ENCODE measurements around the gene ARMH4.

Gene ARMH4, protein sequence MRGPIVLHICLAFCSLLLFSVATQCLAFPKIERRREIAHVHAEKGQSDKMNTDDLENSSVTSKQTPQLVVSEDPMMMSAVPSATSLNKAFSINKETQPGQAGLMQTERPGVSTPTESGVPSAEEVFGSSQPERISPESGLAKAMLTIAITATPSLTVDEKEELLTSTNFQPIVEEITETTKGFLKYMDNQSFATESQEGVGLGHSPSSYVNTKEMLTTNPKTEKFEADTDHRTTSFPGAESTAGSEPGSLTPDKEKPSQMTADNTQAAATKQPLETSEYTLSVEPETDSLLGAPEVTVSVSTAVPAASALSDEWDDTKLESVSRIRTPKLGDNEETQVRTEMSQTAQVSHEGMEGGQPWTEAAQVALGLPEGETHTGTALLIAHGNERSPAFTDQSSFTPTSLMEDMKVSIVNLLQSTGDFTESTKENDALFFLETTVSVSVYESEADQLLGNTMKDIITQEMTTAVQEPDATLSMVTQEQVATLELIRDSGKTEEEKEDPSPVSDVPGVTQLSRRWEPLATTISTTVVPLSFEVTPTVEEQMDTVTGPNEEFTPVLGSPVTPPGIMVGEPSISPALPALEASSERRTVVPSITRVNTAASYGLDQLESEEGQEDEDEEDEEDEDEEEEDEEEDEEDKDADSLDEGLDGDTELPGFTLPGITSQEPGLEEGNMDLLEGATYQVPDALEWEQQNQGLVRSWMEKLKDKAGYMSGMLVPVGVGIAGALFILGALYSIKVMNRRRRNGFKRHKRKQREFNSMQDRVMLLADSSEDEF

DNA sequence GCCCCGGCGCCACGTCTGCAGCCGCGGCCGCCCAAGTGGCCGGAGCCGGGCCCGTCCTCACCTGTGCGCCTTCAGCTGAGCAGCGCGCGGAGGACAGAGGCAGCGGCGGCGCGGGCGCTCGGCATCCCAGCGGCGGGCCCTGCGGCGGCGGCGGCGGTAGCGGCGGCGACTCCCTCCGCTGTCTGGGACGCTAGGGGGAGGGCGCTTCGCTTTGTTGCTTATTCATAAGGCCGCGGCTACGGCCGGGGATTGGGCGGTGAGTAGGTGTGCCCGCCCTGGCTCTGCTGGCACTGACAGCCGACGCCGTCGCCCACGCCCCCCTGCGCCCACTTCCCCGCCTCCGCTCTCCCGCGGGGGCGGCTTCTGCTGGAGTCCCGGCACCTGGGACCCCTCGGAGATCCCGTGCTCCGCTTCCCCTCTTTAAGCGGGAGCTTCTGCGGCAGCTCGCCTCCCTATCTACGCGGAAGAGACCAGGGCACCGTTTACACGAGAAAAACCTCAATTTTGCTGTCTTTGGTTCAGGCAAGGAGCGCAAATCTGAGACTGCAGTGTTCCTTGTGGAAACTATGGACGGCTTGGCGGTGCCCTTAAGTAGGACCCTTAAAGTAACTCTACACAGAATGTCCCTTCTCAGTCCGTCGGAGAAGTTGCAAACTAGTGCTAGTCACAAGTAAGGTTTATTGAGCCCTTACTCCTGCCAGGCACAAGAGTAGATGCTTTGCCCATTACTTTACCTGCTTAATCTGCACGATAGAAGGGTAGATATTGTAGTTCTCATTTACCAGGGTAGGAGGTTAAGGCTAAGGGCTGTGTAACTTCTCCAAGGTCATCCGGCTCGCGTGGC, at the start of gene ARMH4:
ARMH4 (minus strand) TSS at position 200 of the 844 bp plus-strand sequence. CDS start 12,855 bp downstream, outside the sequence.
- DNase-seq (ENCODE audit: low read depth in 2 of 2), result peak; percentile 16 to 23

DNA sequence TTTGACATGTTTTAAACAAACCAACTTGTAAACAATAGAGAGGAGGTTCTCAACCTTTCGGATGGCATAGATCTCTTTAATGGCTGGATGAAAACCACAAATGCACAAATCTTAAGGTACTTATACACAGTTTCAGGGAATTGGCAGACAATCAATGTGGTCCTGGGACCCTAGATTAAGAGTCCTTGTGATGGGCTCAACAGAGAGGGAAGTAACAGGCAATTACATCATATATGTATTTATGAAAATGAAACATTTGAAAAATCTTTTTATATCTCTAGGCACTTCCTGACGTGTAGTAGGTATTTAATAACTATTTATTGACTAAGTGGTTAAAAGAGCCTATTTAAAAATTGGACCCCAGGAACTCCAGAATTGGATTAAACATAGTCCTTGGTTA, 48.8 kb upstream of the ARMH4 start:
- no peak for DNase-seq (ENCODE audit: low read depth in 2 of 2)

DNA sequence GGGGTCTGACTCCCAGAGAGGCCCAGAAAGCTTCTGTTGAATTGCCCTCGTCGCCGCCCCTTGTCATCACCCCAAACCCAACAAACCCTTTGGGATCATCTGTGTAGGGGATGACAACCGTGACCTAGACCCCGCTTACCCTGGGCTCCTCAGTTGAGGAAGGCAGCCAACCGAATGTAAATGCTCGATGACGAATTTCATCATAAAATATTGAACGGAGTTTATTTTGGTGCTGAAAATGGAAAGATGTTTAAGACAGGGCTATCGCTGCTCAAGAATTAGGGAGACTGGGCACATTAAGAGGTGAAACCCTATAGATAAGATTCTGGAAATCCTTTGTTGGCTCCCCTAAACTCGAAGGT, 48.4 kb upstream of the ARMH4 start:
- DNase-seq (ENCODE audit: low read depth in 2 of 2), result no peak

DNA sequence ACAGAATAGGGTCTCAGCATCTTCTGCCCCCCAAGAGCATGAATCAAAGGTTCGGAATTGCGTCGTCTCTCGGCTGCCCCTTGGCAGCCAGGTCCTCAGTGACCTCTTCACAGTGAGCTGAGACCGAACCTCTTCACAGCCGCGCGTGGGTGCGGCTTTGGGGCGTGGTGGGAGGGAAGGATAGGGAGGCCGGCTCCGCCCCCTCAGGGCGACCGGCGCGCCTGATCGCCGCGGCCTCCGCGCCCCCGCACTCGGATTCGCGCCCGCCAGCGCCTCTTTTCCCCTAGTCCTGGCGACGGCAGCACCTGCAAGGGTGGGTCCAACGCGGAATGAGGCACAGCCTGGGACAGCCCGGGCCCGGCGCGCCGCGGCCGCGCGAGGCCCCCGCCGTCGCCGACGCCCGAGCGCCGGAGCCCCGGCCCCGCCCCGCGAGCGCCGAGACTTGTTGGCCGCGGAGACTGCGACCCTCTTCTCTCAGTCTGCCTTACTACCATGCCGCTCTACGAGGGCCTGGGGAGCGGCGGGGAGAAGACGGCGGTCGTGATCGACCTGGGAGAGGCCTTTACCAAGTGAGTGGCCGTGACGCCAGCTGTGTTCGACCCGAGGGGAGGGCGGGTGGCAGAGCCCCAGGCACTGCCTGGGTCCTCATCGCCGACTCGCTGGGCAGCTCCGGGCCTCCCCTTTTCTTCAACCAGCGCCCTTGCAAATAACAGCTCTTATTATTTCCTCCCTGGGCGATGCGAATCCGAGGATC, 47.9 kb upstream of the ARMH4 start, which contains the start of gene ACTR10:
ACTR10 (plus strand) TSS at position 424 of the 754 bp plus-strand sequence; CDS start at position 493, 69 bp downstream.
- DNase-seq (ENCODE audit: low read depth in 2 of 2), result peak; percentile 75 to 76

DNA sequence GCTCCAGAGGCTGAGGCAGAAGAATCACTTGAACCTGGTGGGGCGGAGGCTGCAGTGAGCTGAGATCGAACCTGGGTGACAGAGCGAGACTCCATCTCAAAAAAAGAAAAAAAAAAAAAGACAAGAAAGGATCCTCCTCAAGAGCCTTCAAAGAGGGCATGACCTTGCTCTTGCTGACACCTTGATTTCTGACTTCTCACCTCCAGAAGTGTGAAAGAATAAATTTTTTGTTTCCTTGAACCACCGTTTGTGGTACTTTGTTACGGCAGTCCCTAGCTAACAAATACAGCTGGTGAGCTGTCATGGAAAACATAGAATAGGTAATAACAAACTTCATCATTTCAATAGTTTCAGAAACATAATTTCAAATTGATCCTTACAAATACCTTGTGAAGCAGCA, 46.1 kb upstream of the ARMH4 start:
- DNase-seq (ENCODE audit: low read depth in 2 of 2), result no peak

DNA sequence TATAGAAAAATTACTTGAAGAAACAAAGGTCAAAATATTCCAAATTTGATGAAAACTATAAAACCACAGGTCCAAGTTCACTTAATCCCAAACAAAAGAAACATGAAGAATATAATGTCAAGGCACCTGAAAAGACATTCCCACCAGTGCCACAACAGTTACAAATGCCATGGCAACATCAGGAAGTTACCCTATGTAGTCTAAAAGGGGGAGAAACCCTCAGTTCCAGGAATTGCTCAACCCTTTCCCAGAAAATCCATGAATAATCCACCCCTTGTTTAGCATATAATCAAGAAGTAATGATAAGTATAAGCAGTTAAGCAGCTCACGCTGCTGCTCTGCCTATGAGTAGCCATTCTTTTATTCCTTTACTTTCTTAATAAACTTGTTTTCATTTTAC, 44.2 kb upstream of the ARMH4 start:
- DNase-seq (ENCODE audit: low read depth in 2 of 2), result no peak

DNA sequence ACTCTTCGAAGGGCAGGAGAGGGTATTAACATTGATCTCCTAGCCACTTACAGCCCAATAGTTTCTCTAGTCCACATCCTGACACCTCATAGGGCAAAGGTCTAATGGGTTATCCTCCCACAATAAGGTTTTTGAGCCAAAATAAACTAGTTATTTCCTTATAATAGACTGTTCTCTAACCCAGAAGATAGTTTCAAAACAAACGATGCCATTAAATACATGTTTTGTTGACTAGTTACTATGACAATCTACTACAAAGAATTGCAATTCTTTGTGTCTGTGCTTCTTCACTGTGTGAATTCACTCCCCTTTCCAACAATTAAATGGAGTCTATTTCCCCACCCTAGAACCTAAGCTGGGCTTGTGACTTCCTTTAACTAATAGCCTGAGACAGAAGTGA, 41.5 kb upstream of the ARMH4 start:
- no peak for DNase-seq (ENCODE audit: low read depth in 2 of 2)

DNA sequence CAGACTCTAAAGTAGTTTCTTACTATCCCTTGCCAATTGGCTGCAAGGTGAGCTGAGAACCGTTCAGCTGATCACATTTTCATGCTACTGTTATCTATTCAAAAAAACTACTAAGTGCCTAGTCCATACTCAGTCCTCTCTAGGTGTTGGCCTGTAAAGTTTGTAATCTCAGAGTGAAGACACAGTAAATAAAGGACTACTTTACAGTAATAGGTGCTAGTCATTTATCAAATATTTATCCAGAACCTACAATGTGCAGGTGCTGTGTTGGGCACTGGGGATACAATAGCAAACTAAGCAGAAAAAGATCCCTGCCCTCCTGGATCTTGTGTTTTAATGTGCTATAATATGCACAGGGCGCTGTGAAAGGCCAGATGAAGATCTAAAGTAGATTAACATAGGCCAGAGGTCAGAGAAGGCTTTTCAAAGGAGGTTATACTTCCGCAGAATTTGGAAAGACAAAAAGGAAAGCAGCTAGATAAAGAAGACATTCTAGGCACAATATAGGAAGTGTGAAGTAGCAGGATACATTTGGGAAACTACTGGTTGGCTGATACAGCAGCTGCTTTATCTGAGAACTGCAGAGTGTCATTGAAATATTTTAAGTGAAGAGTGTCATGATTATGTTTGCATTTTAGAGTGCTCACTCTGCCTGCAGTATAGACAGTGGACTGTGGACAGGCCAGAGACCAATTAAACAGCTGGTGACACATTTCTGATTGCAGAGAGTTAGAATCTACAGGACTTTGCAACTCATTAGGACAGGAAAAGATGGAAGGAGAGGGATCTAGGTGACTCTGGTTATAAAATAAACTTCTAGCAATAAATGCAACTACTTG, 40.0 kb upstream of the ARMH4 start:
- DNase-seq (ENCODE audit: low read depth in 2 of 2), result no peak

DNA sequence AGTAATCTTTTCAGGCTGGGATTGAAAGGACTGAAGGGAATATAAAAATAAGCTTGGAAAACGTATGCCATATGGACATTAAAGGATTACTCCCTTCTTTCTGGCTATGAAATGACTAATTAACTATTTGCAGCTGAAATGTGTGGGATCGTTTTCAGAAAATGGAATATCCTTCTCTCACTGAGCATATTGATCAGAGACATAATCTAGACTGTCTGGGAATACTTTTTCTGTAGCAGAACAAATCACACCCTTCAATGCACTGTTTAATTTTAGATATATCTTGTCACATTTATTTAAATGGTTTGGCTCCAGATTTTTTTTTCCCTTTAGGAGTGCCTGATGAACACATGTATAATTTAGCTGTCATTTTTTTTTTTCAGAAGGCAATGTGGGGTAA, 37.2 kb upstream of the ARMH4 start:
- no peak for DNase-seq (ENCODE audit: low read depth in 2 of 2)

DNA sequence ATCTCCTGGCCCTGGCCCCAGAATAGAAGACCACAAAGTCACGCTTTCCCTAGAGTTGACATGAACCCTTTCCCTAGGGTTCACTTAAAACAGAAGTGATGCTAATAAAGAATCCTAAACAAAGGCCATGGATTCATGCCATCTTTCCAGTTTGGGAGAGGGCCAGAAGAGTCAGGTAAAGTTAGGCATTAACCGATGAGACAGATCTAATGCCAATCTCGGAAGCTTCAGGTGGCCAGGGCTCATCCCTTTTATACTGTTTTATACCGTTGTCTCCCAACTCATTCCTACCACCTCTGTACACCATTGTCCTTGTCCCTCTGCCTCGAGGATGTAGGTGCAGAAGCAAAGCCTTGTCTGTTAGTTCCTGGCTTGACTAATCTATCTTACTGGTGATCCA, 25.1 kb upstream of the ARMH4 start:
- DNase-seq (ENCODE audit: low read depth in 2 of 2), result no peak

DNA sequence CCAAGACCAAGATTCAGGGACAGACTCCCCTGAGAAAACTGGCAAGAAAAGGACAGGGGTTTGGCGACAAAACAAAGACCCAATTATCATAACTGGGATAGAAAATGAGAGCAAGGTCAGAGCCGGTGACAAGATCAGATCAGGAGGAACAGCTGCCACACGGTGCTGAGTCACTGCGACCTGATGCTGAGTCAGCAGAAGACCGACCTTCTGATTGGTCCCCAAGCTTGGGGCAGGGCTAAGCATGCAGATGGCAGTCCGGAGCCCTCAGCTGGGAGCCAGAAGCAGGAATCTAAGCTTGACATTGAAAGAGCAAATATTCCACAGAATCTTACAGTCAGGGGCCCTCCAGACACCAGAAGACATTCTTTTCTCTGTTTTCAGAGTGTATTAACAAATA, 19.1 kb upstream of the ARMH4 start:
- no peak for DNase-seq (ENCODE audit: low read depth in 2 of 2)

DNA sequence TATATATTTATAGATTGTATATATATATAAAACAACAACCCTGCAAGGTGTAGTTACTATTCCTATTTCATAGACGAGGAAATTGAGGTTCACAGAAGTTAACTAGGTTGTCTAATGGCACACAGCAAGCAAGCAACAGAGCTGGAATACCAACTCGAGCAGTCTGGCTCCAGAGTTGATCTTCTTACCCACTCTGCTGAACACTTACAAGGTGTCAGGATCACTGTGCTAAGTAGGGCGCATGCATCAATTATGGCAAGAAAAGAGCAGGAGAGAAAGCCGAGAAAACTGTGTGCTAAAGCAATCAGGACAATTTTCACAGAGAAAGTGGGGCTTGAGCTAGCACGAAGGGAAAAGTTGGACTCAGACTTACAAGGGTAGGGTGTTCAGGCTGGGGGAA, 15.9 kb upstream of the ARMH4 start:
- DNase-seq (ENCODE audit: low read depth in 2 of 2), result no peak

DNA sequence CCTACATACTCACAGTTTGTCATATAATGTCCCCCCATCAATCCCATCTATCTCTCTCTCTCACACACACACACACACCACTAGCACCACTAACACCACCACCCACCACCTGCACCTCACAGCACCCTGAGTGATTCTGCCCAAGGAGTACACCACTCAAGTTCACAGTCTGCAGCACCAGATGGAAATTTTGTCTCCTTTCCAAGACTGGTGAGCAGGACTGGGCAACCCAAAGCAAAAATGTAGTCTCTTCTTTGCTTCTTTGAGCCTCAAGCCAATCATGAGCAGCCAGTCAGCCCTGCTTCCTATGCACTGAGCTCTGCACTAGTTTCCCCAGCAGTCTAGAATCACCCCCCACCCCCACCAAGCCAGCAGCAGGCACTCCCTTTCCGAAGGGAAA, 15.0 kb upstream of the ARMH4 start:
- DNase-seq (ENCODE audit: low read depth in 2 of 2), result no peak

DNA sequence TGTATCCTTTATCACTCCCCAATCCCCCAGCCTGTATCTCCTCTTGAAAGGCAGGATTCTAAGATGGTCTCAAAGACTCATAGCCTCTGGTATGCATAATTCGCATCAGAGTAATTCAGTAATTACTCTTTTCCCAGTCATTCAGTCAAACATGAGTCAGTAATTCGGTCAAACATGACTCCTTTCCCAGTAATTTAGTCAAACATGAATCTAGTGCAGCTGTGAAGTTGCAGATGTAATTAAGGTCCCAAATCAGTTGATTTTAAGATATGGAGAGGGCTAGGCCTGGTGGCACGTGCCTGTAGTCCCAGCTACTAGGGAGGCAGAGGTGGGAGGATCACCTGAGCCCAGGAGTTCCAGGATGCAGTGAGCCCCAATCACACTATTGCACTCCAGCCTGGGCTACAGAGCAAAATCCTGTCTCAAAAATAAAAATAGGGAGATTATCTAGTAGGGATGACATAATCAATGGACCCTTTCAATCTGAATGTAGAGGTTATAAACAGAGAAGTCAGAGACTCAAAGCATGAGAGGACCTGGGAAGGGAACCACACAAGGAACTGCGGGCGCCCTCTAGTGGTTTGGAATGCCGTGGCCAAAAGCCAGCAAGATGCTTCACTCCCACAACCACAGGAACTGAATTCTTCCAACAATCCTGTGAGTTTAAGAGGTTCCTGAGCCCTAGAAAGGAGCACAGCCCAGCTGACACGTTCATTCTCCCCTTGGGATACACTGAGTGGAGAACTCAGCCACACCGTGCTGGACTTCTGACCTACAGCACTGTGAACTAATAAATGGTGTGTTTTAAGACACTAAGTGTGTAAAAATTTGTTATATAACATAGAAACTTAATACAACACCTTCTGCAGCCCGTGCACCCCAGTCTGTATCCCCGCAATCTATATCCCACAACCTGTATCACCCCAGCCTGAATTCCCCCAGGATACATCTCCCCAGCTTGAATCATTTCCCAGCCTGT, 14.3 kb upstream of the ARMH4 start:
- peak; percentile 39 to 64 for DNase-seq (ENCODE audit: low read depth in 2 of 2)

DNA sequence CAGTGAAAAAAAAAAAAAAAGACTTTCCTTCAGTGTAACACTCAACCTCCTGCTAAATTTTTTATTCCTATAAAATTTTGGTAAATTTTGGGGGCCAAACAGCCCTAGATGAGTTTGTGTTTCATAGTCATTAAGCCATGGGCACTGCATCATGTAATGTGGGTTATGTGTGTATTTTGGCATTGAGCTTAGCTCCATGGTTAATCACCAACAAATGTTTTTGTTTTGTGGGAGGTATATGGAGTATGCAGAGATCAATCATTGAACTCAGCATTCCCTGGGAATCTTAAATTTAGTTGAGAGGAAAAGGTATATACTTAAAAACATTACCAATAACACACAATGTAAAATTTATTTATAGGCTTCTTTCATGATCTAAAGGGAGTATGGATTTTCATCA, 8.5 kb upstream of the ARMH4 start:
- DNase-seq (ENCODE audit: low read depth in 2 of 2), result no peak

DNA sequence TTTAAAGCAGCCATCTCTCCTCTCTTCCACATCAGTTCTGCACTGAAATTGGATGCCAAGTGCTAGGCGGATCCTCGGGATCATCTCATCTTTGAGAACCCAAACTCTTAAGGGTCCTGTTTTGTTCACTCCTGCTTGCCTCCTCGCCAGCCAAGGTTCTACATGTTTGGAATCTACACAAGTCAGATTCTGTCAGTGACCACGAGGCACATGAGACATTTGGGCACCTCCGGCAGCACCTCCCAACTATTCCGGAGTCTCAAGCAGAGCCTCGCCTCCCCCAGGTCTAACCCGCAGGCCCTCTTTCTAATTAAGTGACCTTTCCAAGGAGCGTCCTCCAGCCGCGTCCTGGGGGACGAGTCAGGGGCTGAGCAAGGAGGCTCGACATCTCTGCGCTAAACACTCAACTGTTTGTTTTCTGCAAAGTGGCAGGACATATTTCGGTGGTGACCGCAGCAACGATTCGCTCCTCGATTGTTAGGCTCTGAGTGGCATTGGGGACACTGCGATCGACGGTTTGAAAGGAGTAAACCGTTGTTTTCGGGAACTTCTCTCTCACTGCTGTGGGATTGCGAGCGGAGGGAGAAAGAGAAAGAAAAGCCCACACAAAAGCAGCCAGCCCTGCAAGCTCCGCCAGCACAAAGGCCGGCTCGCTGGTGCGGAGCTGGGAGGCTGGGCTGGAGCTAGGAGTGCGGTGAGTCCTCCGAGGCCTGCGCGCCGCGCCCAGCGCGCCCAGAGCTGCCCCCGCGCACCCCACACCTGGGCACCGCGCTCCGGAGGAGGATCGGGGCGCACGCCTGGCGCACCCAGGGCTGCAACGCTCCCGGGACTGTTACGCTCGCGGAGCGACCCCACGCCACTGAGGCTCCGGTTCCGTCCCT, 640 bp downstream of the ARMH4 start:
- DNase-seq (ENCODE audit: low read depth in 2 of 2), result no peak

DNA sequence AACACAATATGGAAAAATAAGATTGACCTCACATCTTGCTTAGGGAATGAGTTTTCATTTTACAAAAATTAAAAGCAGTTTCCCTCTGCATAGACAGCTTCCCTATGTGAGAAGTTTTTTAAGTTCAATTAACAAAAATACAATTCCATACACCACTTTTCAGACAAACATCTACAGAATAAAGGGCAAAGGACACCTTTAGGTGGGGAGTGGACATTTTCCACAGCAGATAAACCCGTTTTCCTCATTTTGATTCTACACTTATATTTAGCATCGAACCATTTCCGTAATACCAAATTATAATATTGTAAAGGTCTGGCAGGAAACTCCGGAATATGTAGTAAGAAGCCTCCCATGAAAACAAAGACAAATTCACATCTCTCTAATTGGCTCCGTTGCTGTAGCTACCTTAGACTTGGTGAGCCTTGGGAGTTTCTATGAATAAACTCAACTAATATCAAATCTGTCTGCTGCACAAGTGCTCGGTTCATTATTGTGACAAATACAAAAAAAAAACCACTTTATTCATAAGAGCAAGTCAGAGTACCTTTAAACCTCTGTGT, 1.7 kb downstream of the ARMH4 start:
- DNase-seq (ENCODE audit: low read depth in 2 of 2), result no peak

DNA sequence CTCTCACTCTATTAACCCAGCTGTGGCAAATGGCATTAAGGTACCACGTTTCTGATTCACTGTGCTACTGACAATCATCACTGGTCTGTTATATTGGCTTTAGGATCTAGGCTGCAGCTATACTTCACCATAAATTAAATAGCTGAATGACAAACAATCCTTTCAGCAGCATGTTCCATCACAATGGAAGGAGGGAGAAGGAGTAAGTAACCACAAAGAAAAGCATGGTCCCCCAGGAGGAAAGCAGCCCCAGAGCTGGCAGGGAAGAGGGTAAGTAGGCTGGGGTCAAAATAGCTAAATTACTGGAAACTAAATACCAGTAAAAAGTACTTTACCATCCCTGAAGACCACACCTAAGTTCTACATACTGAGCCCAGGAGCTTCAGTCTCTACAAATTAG, 2.8 kb downstream of the ARMH4 start:
- DNase-seq (ENCODE audit: low read depth in 2 of 2), result no peak
